HG03196 (cell line): ENCODE data around the gene PRKN.

Experiments used
- ATAC-seq: cut with Tn5 transposase; IDR thresholded peaks from one replicate; pipeline ENCODE4 v1.9.1; 2021; ENCODE audit not compliant: unreplicated experiment

PRKN gene

GRCh38 chr6:161444464-161444863 lies 1283.1 kb downstream of the PRKN start:
- no peak for ATAC-seq

- no peak for ATAC-seq
Observed at GRCh38 chr6:161443848-161444247, 1283.7 kb downstream of the PRKN start.

- no peak for ATAC-seq
Observed at GRCh38 chr6:161442420-161442819, 1285.1 kb downstream of the PRKN start.

GRCh38 chr6:161440299-161440698 lies 1287.3 kb downstream of the PRKN start:
- ATAC-seq, result no peak

- ATAC-seq, result no peak
Observed at GRCh38 chr6:161439093-161439492, 1288.5 kb downstream of the PRKN start.

- ATAC-seq, result no peak
Observed at GRCh38 chr6:161438430-161439030, 1289.0 kb downstream of the PRKN start.

- no peak for ATAC-seq
Observed at GRCh38 chr6:161437851-161438250, 1289.7 kb downstream of the PRKN start.

- no peak for ATAC-seq
Observed at GRCh38 chr6:161436106-161436876, 1291.3 kb downstream of the PRKN start.

GRCh38 chr6:161435748-161436070 lies 1291.9 kb downstream of the PRKN start:
- no peak for ATAC-seq

- ATAC-seq, result no peak
Observed at GRCh38 chr6:161434921-161435747, 1292.4 kb downstream of the PRKN start.

GRCh38 chr6:161434350-161434749 lies 1293.2 kb downstream of the PRKN start:
- ATAC-seq, result no peak

- no peak for ATAC-seq
Observed at GRCh38 chr6:161432546-161432945, 1295.0 kb downstream of the PRKN start.

GRCh38 chr6:161429921-161430490 lies 1297.6 kb downstream of the PRKN start:
- no peak for ATAC-seq

- ATAC-seq, result no peak
Observed at GRCh38 chr6:161424421-161424820, 1303.1 kb downstream of the PRKN start.

GRCh38 chr6:161422710-161423680 lies 1304.6 kb downstream of the PRKN start:
- ATAC-seq, result no peak

- no peak for ATAC-seq
Observed at GRCh38 chr6:161418463-161418945, 1309.1 kb downstream of the PRKN start.

GRCh38 chr6:161417717-161418462 lies 1309.7 kb downstream of the PRKN start:
- no peak for ATAC-seq

- no peak for ATAC-seq
Observed at GRCh38 chr6:161415302-161415855, 1312.2 kb downstream of the PRKN start.

GRCh38 chr6:161414707-161415106 lies 1312.9 kb downstream of the PRKN start:
- ATAC-seq, result no peak
